GM18861 (cell line): ENCODE measurements around the gene PNN.
"Not testable (repeated sequence)": the region's sequence is repeated elsewhere in the genome, so short reads cannot be mapped to it uniquely, and the experiment has no call there.

Experiments
- ATAC-seq: cut with Tn5 transposase; IDR thresholded peaks from one replicate; pipeline ENCODE4 v1.9.1; 2021; ENCODE audit not compliant: unreplicated experiment

The PNN gene

DNA sequence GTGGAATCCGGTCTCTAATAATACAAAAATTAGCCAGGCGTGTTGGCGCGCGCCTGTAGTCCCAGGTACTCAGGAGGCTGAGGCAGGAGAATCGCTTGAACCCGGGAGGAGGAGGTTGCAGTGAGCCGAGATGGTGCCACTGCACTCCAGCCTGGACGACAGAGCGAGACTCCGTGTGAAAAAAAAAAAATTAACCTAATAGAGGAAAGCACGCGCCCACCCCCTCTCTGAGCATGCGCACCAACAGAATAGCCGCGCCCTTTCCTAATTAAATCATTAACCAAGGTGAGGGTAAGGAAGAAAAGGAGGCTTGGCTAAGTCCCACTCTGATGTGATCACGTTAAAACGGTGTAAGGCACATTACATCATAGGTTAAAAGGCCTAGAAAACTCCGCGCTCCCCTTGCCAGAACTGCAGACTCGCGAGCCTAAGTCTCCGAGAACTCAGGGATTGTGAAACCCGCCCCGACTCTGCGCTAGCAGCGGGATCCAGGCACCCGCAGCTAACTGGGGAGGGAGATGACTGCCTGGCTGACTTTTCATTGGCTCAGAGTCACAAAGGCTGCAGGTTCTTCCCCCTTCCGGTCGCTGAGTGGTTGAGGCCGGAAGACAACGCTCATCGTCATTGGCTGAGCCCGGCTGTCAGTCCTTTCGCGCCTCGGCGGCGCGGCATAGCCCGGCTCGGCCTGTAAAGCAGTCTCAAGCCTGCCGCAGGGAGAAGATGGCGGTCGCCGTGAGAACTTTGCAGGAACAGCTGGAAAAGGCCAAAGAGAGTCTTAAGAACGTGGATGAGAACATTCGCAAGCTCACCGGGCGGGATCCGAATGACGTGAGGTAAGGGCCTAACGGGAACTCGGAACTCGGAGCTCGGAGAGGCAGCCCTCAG lies at the start of gene PNN:
TSS of gene PNN (plus strand) at position 695 of the 885 bp plus-strand sequence. CDS start at position 721, 26 bp downstream.
- ATAC-seq, result peak; percentile 93

GRCh38 chr14:39137835-39138234 lies 37.2 kb upstream of the PNN start:
- ATAC-seq, result not testable (repeated sequence)

- no peak for ATAC-seq
Observed at GRCh38 chr14:39138440-39138839, 36.6 kb upstream of the PNN start.

DNA sequence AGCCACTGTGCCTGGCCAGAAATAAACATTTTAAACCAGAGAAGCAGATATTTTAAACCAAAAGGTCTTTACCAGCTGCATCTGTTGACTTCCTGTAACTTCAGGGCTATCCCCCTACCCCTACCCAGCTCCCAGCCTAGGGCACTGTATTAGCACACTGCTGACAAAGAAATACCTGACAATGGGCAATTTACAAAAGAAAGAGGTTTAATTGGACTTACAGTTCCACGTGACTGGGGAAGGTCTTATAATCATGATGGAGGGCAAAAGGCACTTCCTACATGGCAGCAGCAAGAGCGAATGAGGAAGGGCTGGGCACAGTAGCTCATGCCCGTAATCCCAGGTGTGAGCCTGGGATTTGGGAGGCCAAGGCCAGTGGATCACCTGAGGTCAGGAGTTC lies 34.9 kb upstream of the PNN start:
- ATAC-seq, result no peak

DNA sequence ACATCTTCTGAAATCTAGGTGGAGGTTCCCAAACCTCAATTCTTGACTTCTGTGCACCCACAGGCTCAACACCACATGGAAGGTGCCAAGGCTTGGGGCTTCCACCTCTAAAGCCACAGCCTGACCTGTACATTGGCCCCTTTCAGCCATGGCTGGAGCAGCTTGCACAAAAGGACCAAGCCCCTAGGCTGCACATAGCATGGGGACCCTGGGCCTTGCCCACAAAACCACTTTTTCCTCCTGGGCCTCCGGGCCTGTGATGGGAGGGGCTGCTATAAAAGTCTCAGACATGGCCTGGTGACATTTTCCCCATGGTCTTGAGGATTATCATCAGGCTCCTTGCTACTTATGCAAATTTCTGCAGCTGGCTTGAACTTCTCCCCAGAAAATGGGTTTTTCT lies 33.4 kb upstream of the PNN start:
- ATAC-seq, result not testable (repeated sequence)

DNA sequence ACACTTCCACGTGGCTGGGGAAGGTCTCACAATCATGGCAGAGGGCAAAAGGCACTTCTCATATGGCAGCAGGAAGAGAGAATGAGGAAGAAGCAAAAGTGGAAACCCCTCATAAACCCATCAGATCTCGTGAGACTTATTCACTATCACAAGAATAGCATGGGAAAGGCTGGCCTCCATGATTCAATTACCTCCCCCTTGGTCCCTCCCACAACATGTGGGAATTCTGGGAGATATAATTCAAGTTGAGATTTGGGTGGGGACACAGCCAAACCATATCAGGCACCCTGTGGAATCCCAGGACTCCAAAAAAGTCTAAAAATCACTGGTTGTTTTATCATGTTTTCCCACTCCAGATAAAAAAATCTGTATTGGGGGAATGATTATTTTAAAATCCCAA lies 31.8 kb upstream of the PNN start:
- not testable (repeated sequence) for ATAC-seq

DNA sequence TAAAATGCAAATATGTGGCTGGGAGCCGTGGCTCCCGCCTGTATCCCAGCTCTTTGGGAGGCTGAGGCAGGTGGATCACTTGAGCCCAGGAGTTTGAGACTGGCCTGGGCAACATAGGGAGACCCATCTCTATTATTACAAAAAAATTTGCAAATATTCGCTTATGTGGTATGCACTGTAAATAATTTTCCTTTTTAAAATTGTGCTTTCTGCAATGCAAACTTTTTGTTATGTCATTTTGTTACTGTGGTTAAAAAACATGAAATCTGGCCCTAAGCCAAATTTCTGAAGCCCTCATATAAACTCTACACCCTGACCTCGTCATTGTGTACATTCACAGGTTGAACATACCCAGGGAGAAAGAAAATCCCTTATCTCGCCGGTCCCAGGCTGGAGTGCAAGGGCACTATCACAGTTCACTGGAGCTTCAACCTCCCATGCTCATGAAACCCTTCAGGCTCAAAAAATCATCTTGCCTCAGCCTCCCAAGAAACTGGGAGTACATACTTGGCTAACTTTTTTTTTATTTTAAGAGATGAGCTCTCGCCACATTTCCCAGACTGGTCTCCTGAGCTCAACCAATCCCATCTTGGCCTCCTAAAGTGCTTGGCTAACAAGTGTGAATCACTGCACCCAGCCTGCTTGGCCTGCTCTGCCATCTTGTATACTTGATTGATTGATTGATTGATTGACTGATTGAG lies 29.6 kb upstream of the PNN start:
- ATAC-seq, result no peak

DNA sequence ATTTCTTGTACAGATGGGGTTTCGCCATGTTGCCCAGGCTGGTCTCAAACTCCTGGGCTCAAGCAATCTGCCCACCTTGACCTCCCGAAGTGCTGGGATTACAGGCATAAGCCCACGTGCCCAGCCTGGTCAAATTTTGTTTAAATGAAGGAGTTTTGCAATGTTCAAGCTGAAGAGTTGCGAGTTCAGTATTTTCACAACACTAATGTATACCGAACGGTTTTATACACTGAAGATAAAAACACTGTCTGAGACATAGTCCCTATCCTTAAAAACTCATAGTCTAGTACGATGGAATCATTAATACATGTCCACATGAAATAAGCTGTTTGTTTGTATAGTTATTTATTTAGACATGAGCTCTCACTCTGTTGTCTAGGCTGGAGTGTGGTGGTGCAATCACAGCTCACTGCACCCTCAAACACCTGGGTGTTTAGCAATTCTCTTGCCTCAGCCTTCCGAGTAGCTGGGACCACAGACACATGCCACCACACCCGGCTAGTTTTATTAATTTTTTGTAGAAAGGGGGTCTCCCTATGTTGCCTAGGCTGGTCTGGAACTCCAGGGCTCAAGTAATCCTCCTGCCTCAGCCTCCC lies 20.4 kb upstream of the PNN start:
- ATAC-seq, result no peak

- ATAC-seq, result no peak
Observed at GRCh38 chr14:39157491-39157890, 17.6 kb upstream of the PNN start.

DNA sequence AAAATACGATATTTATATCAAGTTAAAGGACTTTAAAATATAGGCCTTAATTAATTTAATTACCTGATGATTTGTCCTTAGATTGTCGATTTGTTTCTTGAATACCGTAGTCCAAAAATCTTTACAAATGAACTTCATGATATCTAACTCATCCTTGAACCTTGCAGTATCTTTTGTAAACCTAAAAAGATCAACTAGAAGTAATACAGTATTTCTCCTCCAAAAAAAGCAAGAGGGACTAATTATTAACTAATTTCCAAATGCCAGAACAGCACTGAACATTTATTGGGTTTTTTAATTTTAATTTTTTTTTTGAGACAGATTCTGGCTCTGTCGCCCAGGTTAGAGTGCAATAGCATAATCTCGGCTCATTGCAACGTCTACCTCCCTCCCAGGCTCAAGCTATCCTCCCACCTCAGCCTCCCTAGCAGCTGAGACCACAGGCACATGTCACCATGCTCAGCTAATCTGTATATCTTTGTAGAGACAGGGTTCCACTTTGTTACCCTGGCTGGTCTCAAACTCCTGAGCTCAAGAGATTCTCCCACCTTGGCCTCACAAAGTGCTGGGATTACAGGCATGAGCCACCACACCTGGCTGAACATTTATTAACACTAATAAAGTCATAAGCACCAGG lies 16.7 kb upstream of the PNN start:
- no peak for ATAC-seq

DNA sequence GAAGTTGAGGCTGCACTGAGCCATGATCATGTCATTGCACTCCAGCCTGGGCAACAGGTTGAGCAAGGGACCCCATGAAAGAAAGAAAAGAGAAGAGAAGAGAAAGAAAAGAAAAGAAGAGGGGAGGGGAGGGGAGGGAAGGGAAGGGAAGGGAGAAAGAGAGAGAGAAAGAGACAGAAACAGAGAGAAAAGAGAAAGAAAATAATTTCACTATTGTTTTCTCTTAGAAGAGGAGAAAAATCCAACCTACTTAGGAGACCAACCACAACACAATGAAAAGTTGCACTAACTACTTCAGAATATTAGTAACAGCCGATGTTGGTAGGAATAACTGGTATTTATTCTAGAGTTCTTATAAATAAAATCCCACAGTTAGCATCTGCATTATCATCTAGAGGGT lies 14.6 kb upstream of the PNN start:
- ATAC-seq, result no peak

DNA sequence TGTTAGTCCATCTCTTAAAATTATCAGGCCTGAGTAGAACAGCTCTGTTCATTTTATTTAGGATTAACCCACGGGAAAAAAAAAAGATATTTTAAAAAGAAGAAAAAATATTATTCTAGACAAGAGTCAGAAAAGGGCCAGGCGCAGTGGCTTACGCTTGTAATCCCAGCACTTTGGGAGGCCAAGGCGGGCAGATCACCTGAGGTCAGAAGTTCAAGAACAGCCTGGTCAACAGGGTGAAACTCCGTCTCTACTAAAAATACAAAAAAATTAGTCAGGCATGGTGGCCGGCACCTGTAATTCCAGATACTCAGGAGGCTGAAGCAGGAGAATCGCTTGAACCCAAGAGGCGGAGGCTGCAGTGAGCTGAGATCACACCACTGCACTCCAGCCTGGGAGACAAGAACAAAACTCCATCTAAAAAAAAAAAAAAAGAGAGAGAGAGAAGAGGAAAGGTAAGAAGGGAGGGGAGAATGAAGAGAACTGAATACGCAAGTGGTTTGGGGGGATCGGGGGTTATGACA lies 7.2 kb upstream of the PNN start:
- not testable (repeated sequence) for ATAC-seq

- ATAC-seq, result no peak
Observed at GRCh38 chr14:39168591-39168990, 6.5 kb upstream of the PNN start.

GRCh38 chr14:39169541-39169900 lies 5.5 kb upstream of the PNN start:
- no peak for ATAC-seq

GRCh38 chr14:39173198-39173597 lies 1.9 kb upstream of the PNN start:
- ATAC-seq, result no peak

DNA sequence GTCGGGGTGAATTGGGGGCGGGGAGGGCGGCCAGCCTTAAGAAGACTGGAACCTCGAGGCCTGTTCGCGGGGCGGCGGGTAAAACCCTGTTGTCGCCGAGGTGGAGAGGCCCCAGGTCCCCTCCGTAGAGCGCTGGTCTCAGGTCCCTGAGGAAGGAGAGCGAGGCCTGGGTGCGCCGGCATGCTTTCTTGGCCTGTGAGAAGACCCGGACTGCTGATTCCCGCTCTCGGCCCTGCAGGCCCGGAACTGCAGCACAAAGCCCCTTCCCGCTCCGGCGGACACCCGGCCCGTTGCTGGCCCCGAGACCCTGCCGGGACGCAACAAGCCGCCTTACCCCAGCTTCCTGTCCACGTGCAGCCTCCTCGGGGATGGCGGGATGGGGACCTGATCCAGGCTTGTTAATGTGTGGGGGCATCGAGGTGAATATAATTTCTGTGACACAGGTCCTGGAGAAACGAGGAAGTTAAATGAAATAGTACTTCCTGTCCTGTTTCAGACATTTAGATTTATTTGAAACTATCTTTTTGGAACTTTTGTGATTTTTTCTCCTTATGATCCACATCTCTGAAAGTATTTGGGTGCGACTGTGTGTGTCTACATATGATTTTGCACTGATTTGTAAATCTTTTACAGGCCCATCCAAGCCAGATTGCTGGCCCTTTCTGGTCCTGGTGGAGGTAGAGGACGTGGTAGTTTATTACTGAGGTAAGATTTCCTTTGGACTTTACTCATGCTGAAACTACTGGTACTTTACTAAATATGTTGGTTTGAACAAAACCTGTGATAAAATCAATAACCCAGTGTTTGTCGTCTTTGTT lies 600 bp downstream of the PNN start:
- peak; percentile 0 for ATAC-seq

DNA sequence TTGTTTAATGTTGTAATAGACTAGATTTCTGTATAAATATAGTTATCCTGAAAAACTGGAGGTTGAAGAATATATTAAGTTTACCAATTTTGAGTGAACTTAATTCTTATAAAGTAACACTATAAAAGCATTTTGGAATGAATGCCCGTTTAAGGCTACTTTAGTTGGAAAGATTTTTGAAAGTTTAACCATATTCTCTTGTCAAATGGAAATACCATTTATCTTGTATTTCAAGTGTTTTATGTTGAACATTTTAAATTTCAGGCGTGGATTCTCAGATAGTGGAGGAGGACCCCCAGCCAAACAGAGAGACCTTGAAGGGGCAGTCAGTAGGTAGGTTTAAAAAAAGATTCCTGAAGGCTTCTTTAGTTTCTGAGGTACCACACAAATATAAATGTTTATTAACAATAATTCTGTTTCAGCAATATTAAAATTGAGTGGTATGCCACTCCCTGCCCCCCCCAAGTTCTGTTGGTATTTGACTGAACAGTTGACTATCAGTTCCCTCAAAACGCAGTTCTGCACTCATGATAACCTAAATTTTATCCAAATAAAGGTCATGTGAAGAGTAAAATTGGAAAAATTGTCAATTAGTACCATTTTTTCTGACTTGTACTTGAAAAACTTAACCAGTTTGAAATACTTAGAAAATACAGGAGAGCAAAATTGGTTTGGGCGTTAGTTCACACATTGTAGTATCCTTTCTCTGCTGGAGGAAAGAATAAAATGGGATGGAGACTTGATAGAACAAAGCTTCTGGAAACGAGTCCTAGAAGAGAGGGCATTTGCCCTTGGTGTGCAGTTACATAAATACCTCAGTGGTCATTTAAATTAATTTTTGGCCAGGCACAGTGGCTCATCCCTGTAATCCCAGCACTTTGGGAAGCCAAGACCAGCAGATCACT lies 1.5 kb downstream of the PNN start:
- ATAC-seq, result no peak

GRCh38 chr14:39177168-39177545 lies 2.1 kb downstream of the PNN start:
- ATAC-seq, result no peak

GRCh38 chr14:39179042-39179441 lies 4.0 kb downstream of the PNN start:
- ATAC-seq, result no peak
